ENCODE data around the gene POTEM. TPM values are rescaled to one million over a fixed set of nuclear protein-coding genes. Genes with fewer than 3 reads are reported as not detected.
"Not testable (repeated sequence)": the region's sequence is repeated elsewhere in the genome, so short reads cannot be mapped to it uniquely, and the experiment has no call there.

The POTEM gene
- total RNA-seq, 3 donors from 2014 or later (not counting 1 experiment from before 2014, with no cell fraction given) = not detected

DNA sequence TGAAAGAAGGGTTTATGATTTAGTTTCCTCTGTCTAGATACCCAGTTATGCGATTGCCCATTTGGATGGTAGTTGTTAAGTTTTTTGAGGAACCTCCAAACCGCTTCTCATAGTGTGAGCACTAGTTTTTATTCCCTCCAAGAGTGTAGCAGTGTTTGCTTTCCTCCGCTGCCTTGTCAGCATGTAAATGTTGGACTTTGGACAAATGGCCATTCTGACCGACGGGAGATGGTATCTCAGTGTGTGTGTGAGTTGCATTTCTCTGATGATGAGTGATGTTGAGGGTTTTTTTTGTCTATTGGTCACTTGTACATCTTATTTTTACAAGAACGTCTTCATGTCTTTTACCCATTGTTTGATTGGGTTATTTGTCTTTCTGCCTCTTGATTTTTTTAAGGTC lies 11.4 kb upstream of the POTEM start:
- H3K27ac ChIP-seq (ENCODE audit: low read length); DNase-seq; H3K9me3 ChIP-seq (ENCODE audit: control insufficient read depth, insufficient read depth, low read length); H3K4me3 Mint-ChIP-seq; ATAC-seq; H3K36me3 ChIP-seq (ENCODE audit: control insufficient read depth, insufficient read depth, low read length); H3K4me3 ChIP-seq (ENCODE audit: low read length); H3K4me1 Mint-ChIP-seq; H3K9me3 Mint-ChIP-seq; intact Hi-C loops (cut with micrococcal nuclease); H3K27ac Mint-ChIP-seq; H3K36me3 Mint-ChIP-seq; H3K27me3 Mint-ChIP-seq (ENCODE audit: low read depth in 2 of 2); H3K4me1 ChIP-seq (ENCODE audit: control insufficient read depth, insufficient read depth, low read length); H3K27me3 ChIP-seq (ENCODE audit: control insufficient read depth, insufficient read depth, low read length): not testable (repeated sequence)
- 40% methylated on average over 1 of the region's 6 CpGs for WGBS (ENCODE audit: insufficient coverage)

DNA sequence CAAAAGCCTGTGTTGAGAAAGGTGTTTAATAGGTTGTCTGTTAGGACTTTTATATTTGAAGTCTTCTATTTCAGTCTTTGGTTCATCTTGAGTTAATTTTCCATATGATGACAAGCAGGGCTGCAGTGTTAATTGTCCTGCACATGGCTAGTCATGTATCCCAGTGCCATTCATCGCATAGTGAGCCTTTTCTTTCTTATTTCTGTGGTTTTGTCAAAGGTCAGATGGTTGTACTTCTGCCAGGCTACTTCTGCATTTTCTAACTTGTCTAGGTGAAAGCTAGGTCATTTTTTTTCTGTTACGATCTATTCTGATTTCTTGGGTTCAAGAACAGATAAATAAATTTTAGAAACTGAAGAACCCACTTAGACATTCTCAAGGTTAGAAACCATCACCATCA lies 5.7 kb upstream of the POTEM start:
- H3K36me3 Mint-ChIP-seq; H3K36me3 ChIP-seq (ENCODE audit: control insufficient read depth, insufficient read depth, low read length); H3K27ac ChIP-seq (ENCODE audit: low read length); H3K9me3 ChIP-seq (ENCODE audit: control insufficient read depth, insufficient read depth, low read length); ATAC-seq; H3K4me1 Mint-ChIP-seq; H3K4me3 ChIP-seq (ENCODE audit: low read length); H3K27me3 Mint-ChIP-seq (ENCODE audit: low read depth in 2 of 2); DNase-seq; H3K4me1 ChIP-seq (ENCODE audit: control insufficient read depth, insufficient read depth, low read length); H3K27me3 ChIP-seq (ENCODE audit: control insufficient read depth, insufficient read depth, low read length); H3K27ac Mint-ChIP-seq; H3K4me3 Mint-ChIP-seq; intact Hi-C loops (cut with micrococcal nuclease); H3K9me3 Mint-ChIP-seq: not testable (repeated sequence)
- no CpG with 5 or more reads among the region's 2 CpGs for WGBS (ENCODE audit: insufficient coverage)

DNA sequence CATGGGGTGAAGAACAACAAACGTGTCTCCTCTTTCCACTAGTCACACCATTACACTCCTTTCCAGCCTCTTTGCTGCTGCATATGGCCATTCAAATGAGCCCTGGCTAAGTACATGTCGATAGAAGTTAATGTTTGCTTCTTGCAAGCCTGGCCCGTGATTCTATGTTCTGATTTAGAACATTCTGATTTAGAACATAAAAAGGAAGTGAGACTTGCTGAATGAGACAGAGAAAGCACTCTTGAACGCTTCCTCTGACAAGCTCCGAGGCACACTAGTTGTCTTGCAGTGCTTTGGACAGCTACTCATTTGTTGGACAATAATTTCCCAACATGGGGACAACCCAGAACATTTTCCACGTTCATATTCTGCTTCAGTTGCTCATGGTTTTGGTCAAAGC lies 5.1 kb upstream of the POTEM start:
- WGBS (ENCODE audit: insufficient coverage) = no CpG with 5 or more reads among the region's 6 CpGs
- H3K9me3 ChIP-seq (ENCODE audit: control insufficient read depth, insufficient read depth, low read length); H3K27me3 Mint-ChIP-seq (ENCODE audit: low read depth in 2 of 2); H3K36me3 Mint-ChIP-seq; H3K4me3 Mint-ChIP-seq; DNase-seq; H3K4me3 ChIP-seq (ENCODE audit: low read length); ATAC-seq; H3K27me3 ChIP-seq (ENCODE audit: control insufficient read depth, insufficient read depth, low read length); H3K27ac Mint-ChIP-seq; H3K4me1 Mint-ChIP-seq; H3K36me3 ChIP-seq (ENCODE audit: control insufficient read depth, insufficient read depth, low read length); H3K4me1 ChIP-seq (ENCODE audit: control insufficient read depth, insufficient read depth, low read length); H3K9me3 Mint-ChIP-seq; intact Hi-C loops (cut with micrococcal nuclease); H3K27ac ChIP-seq (ENCODE audit: low read length): not testable (repeated sequence)

DNA sequence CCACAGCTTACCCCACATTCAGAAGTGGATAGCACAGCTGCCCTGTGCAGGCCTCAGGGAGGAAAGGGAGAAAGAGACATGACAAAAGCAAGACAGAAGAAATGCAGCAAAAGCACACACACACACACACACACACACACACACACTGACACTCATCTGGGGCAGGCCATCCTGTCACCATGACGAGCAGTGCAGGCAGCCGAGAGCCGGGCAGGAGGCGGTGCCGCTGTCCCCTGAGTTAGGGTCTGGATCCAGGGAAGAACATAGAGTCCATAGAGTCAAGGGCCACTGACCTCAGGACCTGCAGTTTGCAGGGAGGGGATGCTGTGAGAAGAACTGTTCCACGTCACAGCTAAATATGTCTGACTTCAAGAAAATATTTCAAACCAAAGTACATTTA lies 4.0 kb upstream of the POTEM start:
- H3K4me1 Mint-ChIP-seq; H3K27ac Mint-ChIP-seq; intact Hi-C loops (cut with micrococcal nuclease); H3K4me3 Mint-ChIP-seq; H3K27me3 ChIP-seq (ENCODE audit: control insufficient read depth, insufficient read depth, low read length); ATAC-seq; H3K4me3 ChIP-seq (ENCODE audit: low read length); DNase-seq; H3K4me1 ChIP-seq (ENCODE audit: control insufficient read depth, insufficient read depth, low read length); H3K9me3 ChIP-seq (ENCODE audit: control insufficient read depth, insufficient read depth, low read length); H3K36me3 ChIP-seq (ENCODE audit: control insufficient read depth, insufficient read depth, low read length); H3K27ac ChIP-seq (ENCODE audit: low read length); H3K36me3 Mint-ChIP-seq; H3K9me3 Mint-ChIP-seq; H3K27me3 Mint-ChIP-seq (ENCODE audit: low read depth in 2 of 2): not testable (repeated sequence)
- no CpG with 5 or more reads among the region's 6 CpGs for WGBS (ENCODE audit: insufficient coverage)

DNA sequence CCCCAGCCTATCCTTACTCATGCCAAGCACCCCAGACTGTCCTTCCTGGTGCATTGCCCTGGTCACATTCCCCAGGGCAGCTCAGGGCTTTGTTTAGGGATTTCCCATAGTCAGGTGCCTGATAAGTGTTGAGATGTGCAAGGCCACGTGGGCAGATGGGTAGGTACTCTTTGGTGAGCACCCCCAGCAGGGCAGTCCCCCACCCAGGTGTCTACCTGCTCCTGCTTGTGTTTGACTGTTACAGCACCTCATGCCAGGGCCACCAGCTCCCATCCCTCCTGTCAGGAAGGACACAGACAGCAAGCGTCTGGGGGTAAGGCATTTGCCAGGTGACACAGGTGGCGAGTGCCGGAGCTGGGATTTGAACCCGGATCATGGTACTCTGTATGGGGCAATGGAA lies 2.4 kb upstream of the POTEM start:
- DNase-seq; H3K4me3 ChIP-seq (ENCODE audit: low read length); H3K27me3 Mint-ChIP-seq (ENCODE audit: low read depth in 2 of 2); H3K9me3 Mint-ChIP-seq; H3K27ac Mint-ChIP-seq; H3K4me3 Mint-ChIP-seq; H3K36me3 Mint-ChIP-seq; H3K4me1 ChIP-seq (ENCODE audit: control insufficient read depth, insufficient read depth, low read length); H3K27ac ChIP-seq (ENCODE audit: low read length); ATAC-seq; H3K4me1 Mint-ChIP-seq; H3K27me3 ChIP-seq (ENCODE audit: control insufficient read depth, insufficient read depth, low read length); H3K9me3 ChIP-seq (ENCODE audit: control insufficient read depth, insufficient read depth, low read length); intact Hi-C loops (cut with micrococcal nuclease); H3K36me3 ChIP-seq (ENCODE audit: control insufficient read depth, insufficient read depth, low read length): not testable (repeated sequence)
- no CpG with 5 or more reads among the region's 5 CpGs for WGBS (ENCODE audit: insufficient coverage)

DNA sequence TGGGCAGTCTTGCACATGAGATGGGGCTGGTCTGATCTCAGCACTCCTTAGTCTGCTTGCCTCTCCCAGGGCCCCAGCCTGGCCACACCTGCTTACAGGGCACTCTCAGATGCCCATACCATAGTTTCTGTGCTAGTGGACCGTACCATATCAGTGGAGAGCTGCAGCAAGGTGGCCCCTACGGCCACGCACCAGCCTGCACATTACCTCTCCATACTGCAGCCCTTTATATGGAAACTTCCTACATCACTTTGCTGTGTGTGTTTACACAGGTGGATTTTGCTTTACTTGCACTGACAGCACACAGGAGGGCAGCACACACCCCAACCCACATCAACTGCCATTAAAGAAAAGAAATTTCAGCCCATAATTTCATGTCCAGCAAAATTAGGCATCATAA lies 35.3 kb downstream of the POTEM start:
- WGBS (ENCODE audit: insufficient coverage) = 85% methylated on average over 3 of the region's 3 CpGs
- H3K36me3 ChIP-seq (ENCODE audit: control insufficient read depth, insufficient read depth, low read length); H3K36me3 Mint-ChIP-seq; H3K27me3 ChIP-seq (ENCODE audit: control insufficient read depth, insufficient read depth, low read length); H3K4me1 ChIP-seq (ENCODE audit: control insufficient read depth, insufficient read depth, low read length); H3K27ac Mint-ChIP-seq; H3K9me3 ChIP-seq (ENCODE audit: control insufficient read depth, insufficient read depth, low read length); H3K27me3 Mint-ChIP-seq (ENCODE audit: low read depth in 2 of 2); H3K9me3 Mint-ChIP-seq; H3K4me3 ChIP-seq (ENCODE audit: low read length); intact Hi-C loops (cut with micrococcal nuclease); DNase-seq; H3K4me1 Mint-ChIP-seq; H3K4me3 Mint-ChIP-seq; ATAC-seq; H3K27ac ChIP-seq (ENCODE audit: low read length): not testable (repeated sequence)

DNA sequence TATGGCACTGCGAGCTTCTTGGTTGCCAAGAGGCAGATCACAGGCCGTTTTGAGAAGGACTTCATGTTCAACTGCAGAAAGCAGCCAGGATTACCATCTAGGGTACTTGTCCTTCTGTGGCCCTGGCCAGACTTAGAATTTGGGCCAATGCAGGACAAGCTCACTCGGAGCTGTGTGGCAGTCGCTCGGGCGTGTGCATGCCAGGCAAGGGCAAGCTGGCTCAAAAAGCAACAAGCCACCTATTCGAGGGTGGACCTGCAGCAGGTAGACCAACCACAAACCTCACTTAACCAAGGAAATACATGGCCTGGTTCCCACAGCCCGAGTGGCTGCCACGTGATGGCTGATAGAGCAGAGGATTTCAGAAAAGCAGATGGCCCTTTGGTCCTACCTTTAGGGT lies 39.3 kb downstream of the POTEM start:
- H3K27me3 Mint-ChIP-seq (ENCODE audit: low read depth in 2 of 2); H3K9me3 Mint-ChIP-seq; H3K27me3 ChIP-seq (ENCODE audit: control insufficient read depth, insufficient read depth, low read length); H3K4me1 Mint-ChIP-seq; ATAC-seq; H3K36me3 ChIP-seq (ENCODE audit: control insufficient read depth, insufficient read depth, low read length); H3K27ac Mint-ChIP-seq; H3K4me1 ChIP-seq (ENCODE audit: control insufficient read depth, insufficient read depth, low read length); H3K9me3 ChIP-seq (ENCODE audit: control insufficient read depth, insufficient read depth, low read length); H3K27ac ChIP-seq (ENCODE audit: low read length); intact Hi-C loops (cut with micrococcal nuclease); DNase-seq; H3K36me3 Mint-ChIP-seq; H3K4me3 ChIP-seq (ENCODE audit: low read length); H3K4me3 Mint-ChIP-seq: not testable (repeated sequence)
- no CpG with 5 or more reads among the region's 9 CpGs for WGBS (ENCODE audit: insufficient coverage)

DNA sequence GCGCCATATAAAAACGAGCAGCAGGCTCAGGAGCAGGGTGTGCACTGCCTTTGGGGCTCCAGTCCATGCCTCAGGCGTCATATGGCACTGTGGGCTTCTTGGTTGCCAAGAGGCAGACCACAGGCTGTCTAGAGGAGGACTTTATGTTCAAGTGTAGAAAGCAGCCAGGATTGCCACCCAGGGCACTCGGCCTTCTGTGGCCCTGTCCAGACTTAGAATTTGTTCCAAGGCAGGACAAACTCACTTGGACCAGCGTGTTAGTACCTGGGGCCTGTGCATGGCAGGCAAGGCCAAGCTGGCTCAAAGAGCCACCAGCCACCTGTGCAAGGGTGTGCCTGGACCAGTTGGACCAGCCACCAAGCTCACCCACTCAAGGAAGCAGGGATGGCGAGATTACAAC lies 40.4 kb downstream of the POTEM start:
- DNase-seq; H3K9me3 ChIP-seq (ENCODE audit: control insufficient read depth, insufficient read depth, low read length); H3K9me3 Mint-ChIP-seq; ATAC-seq; H3K4me1 Mint-ChIP-seq; H3K27me3 ChIP-seq (ENCODE audit: control insufficient read depth, insufficient read depth, low read length); H3K27me3 Mint-ChIP-seq (ENCODE audit: low read depth in 2 of 2); intact Hi-C loops (cut with micrococcal nuclease); H3K4me3 Mint-ChIP-seq; H3K36me3 Mint-ChIP-seq; H3K36me3 ChIP-seq (ENCODE audit: control insufficient read depth, insufficient read depth, low read length); H3K4me1 ChIP-seq (ENCODE audit: control insufficient read depth, insufficient read depth, low read length); H3K27ac Mint-ChIP-seq; H3K4me3 ChIP-seq (ENCODE audit: low read length); H3K27ac ChIP-seq (ENCODE audit: low read length): not testable (repeated sequence)
- WGBS (ENCODE audit: insufficient coverage) = 89% methylated on average over 1 of the region's 6 CpGs
